Mesothelial cell of epicardium (in vitro differentiated cells): ENCODE measurements around the gene AQP5. TPM values are rescaled to one million over a fixed set of nuclear protein-coding genes. Genes with fewer than 3 reads are reported as not detected.

Experiments used
- DNase-seq, 2 experiments: peaks; one replicate each; pipeline ENCODE4 v3.0.0; 2021; ENCODE audit warnings: low spot score in 2 of 2; ENCODE audit not compliant: unreplicated experiment in 2 of 2
- H3K27ac Mint-ChIP-seq: 2 replicates; pipeline ENCODE4 v1.8.0; 2021; ENCODE audit warnings: mixed read lengths
- H3K27me3 Mint-ChIP-seq: 2 replicates; pipeline ENCODE4 v1.8.0; 2021; ENCODE audit warnings: low read depth, mixed read lengths
- H3K36me3 Mint-ChIP-seq: 2 replicates; pipeline ENCODE4 v1.8.0; 2021; ENCODE audit warnings: mixed read lengths
- H3K4me1 Mint-ChIP-seq: 2 replicates; pipeline ENCODE4 v1.8.0; 2021; ENCODE audit warnings: mixed read lengths
- H3K4me3 Mint-ChIP-seq: 2 replicates; pipeline ENCODE4 v1.8.0; 2021; ENCODE audit warnings: mild to moderate bottlenecking, moderate library complexity, mixed read lengths
- H3K9me3 Mint-ChIP-seq: 2 replicates; pipeline ENCODE4 v1.8.0; 2021; ENCODE audit warnings: mixed read lengths
- CTCF ChIP-seq: fragments of 200-600 bp; sonication (generic); IDR thresholded peaks from one replicate; pipeline ENCODE4 v1.5.0; 2021; ENCODE audit warnings: antibody characterized with exemption; ENCODE audit not compliant: unreplicated experiment
- total RNA-seq: library from RNA; stranded (reverse); gene quantifications from 3 replicates; pipeline ENCODE4 v1.2.1, GENCODE V29; 2021

Gene AQP5
- total RNA-seq, 1 donor from 2014 or later: 0.16 TPM

- peaks cover 14% of the 10 kb centered on the region for H3K4me1 Mint-ChIP-seq
These were observed 17.0 kb upstream of the AQP5 start for GRCh38 chr12:49944718-49945117.

GRCh38 chr12:49945394-49946080 is 16.1 kb upstream of the AQP5 start:
- Mint-ChIP-seq H3K4me3 (peak overlapping the region; percentile 67), H3K27me3 (peaks cover 20% of the 10 kb centered on the region), H3K4me1 (peaks cover 21% of the 10 kb centered on the region), H3K9me3 (no peaks in the 10 kb centered on the region), H3K27ac (no peak overlapping the region), H3K36me3 (no peaks in the 10 kb centered on the region)
- peak; percentile 82 for TF ChIP-seq CTCF
- peak; percentile 61 to 86 for DNase-seq

More at GRCh38 chr12:49944718-49945117, 17.0 kb upstream of the AQP5 start:
- TF ChIP-seq CTCF: no peak
- H3K27me3 Mint-ChIP-seq: peaks cover 20% of the 10 kb centered on the region
- no peak for DNase-seq
- H3K4me3 Mint-ChIP-seq: no peak overlapping the region
- no peak overlapping the region for H3K27ac Mint-ChIP-seq
- no peaks in the 10 kb centered on the region for H3K36me3 Mint-ChIP-seq
- H3K9me3 Mint-ChIP-seq: no peaks in the 10 kb centered on the region

GRCh38 chr12:49946086-49946485 is 15.6 kb upstream of the AQP5 start:
- no peak overlapping the region for H3K4me3 Mint-ChIP-seq
- H3K4me1 Mint-ChIP-seq: peaks cover 21% of the 10 kb centered on the region
- H3K9me3 Mint-ChIP-seq: no peaks in the 10 kb centered on the region
- no peak overlapping the region for H3K27ac Mint-ChIP-seq
- no peak for DNase-seq
- H3K27me3 Mint-ChIP-seq: peaks cover 20% of the 10 kb centered on the region
- TF ChIP-seq CTCF: no peak
- H3K36me3 Mint-ChIP-seq: no peaks in the 10 kb centered on the region

GRCh38 chr12:49946497-49946896 is 15.2 kb upstream of the AQP5 start:
- no peak for DNase-seq
- TF ChIP-seq CTCF: no peak
- no peak overlapping the region for H3K27ac Mint-ChIP-seq
- no peaks in the 10 kb centered on the region for H3K9me3 Mint-ChIP-seq
- no peaks in the 10 kb centered on the region for H3K36me3 Mint-ChIP-seq
- no peak overlapping the region for H3K4me3 Mint-ChIP-seq
- H3K4me1 Mint-ChIP-seq: peaks cover 21% of the 10 kb centered on the region
- H3K27me3 Mint-ChIP-seq: peaks cover 20% of the 10 kb centered on the region

GRCh38 chr12:49947593-49948226 is 14.0 kb upstream of the AQP5 start:
- TF ChIP-seq CTCF: no peak
- H3K27me3 Mint-ChIP-seq: peaks cover 20% of the 10 kb centered on the region
- H3K36me3 Mint-ChIP-seq: no peaks in the 10 kb centered on the region
- no peak overlapping the region for H3K4me3 Mint-ChIP-seq
- peaks cover 21% of the 10 kb centered on the region for H3K4me1 Mint-ChIP-seq
- H3K27ac Mint-ChIP-seq: no peak overlapping the region
- DNase-seq: no peak
- no peaks in the 10 kb centered on the region for H3K9me3 Mint-ChIP-seq
